RPMI7951 (cell line): Measurements from ENCODE around the gene AACS. TPM values are rescaled to one million over a fixed set of nuclear protein-coding genes. Genes with fewer than 3 reads are reported as not detected.
"Not testable (repeated sequence)": the region's sequence is repeated elsewhere in the genome, so short reads cannot be mapped to it uniquely, and the experiment has no call there.

Experiments used
- DNase-seq: peaks from one replicate; pipeline ENCODE4 v3.0.0-alpha.2; 2012; ENCODE audit warnings: low read depth
- total RNA-seq: library from RNA; depleted of rRNA; stranded (reverse); fragments of >200 nt; shearing (Covaris generic); gene quantifications from 2 replicates; pipeline ENCODE4 v1.2.3, GENCODE V29; 2014

AACS gene
- total RNA-seq, 1 experiment from 2014 or later = 17.4 TPM

- DNase-seq = no peak
Observed at GRCh38 chr12:125091401-125091800, 26.2 kb downstream of the AACS start.

- no peak for DNase-seq
Observed at GRCh38 chr12:125092108-125092871, 27.1 kb downstream of the AACS start.

GRCh38 chr12:125092872-125093680 is 27.8 kb downstream of the AACS start:
- DNase-seq = no peak

- no peak for DNase-seq
Observed at GRCh38 chr12:125093681-125094330, 28.6 kb downstream of the AACS start.

GRCh38 chr12:125096894-125097293 is 31.7 kb downstream of the AACS start:
- DNase-seq = no peak

GRCh38 chr12:125097427-125097826 is 32.2 kb downstream of the AACS start:
- DNase-seq = no peak

- no peak for DNase-seq
Observed at GRCh38 chr12:125098676-125099408, 33.6 kb downstream of the AACS start.

GRCh38 chr12:125099409-125099782 is 34.2 kb downstream of the AACS start:
- DNase-seq = no peak

GRCh38 chr12:125100551-125101434 is 35.6 kb downstream of the AACS start:
- no peak for DNase-seq

GRCh38 chr12:125104982-125105381 is 39.7 kb downstream of the AACS start:
- DNase-seq = no peak

- DNase-seq = no peak
Observed at GRCh38 chr12:125105600-125105999, 40.4 kb downstream of the AACS start.

GRCh38 chr12:125110641-125111360 is 45.6 kb downstream of the AACS start:
- no peak for DNase-seq

GRCh38 chr12:125111403-125111802 is 46.2 kb downstream of the AACS start:
- DNase-seq = no peak

- DNase-seq = not testable (repeated sequence)
Observed at GRCh38 chr12:125112614-125113013, 47.4 kb downstream of the AACS start.

GRCh38 chr12:125113263-125113662 is 48.0 kb downstream of the AACS start:
- DNase-seq = no peak

GRCh38 chr12:125113789-125114188 is 48.6 kb downstream of the AACS start:
- no peak for DNase-seq

- no peak for DNase-seq
Observed at GRCh38 chr12:125114365-125115141, 49.3 kb downstream of the AACS start.

GRCh38 chr12:125120566-125120965 is 55.3 kb downstream of the AACS start:
- no peak for DNase-seq

GRCh38 chr12:125121106-125121505 is 55.9 kb downstream of the AACS start:
- no peak for DNase-seq
